ENCODE results near the gene IFITM5.
"Not testable (repeated sequence)": the region's sequence is repeated elsewhere in the genome, so short reads cannot be mapped to it uniquely, and the experiment has no call there.

IFITM5 gene

GRCh38 chr11:316891-317301, 17.6 kb upstream of the IFITM5 start:
- no peak overlapping the region for H3K4me3 ChIP-seq (ENCODE audit: extremely low read depth, insufficient read depth, low read length, poor library complexity, severe bottlenecking)
- H3K27ac ChIP-seq (ENCODE audit: low read depth, low read length, severe bottlenecking) = no peak overlapping the region
- H3K36me3 ChIP-seq (ENCODE audit: control insufficient read depth, insufficient read depth, low read length) = no peaks in the 10 kb centered on the region
- H3K9me3 ChIP-seq (ENCODE audit: control insufficient read depth, low read length) = no peaks in the 10 kb centered on the region
- H3K4me1 ChIP-seq (ENCODE audit: control insufficient read depth, insufficient read depth, low read length, poor library complexity, severe bottlenecking) = peaks cover 32% of the 10 kb centered on the region
- 15 to 28% methylated on average over 5 to 6 of the region's 7 CpGs for WGBS, 2 experiments (ENCODE audit: insufficient coverage in 2 of 2)

- WGBS, 2 experiments (ENCODE audit: insufficient coverage in 2 of 2) = 7 to 9% methylated on average over 57 to 62 of the region's 64 CpGs
- H3K4me3 ChIP-seq (ENCODE audit: extremely low read depth, insufficient read depth, low read length, poor library complexity, severe bottlenecking) = peak overlapping the region; percentile 18
- no peaks in the 10 kb centered on the region for H3K36me3 ChIP-seq (ENCODE audit: control insufficient read depth, insufficient read depth, low read length)
- no peaks in the 10 kb centered on the region for H3K9me3 ChIP-seq (ENCODE audit: control insufficient read depth, low read length)
- H3K4me1 ChIP-seq (ENCODE audit: control insufficient read depth, insufficient read depth, low read length, poor library complexity, severe bottlenecking) = peaks cover 36% of the 10 kb centered on the region
- no peak overlapping the region for H3K27ac ChIP-seq (ENCODE audit: low read depth, low read length, severe bottlenecking)
Measured at GRCh38 chr11:316031-316701, 16.8 kb upstream of the IFITM5 start.

- WGBS, 2 experiments (ENCODE audit: insufficient coverage in 2 of 2) = 18 to 24% methylated on average over 22 to 24 of the region's 32 CpGs
- H3K27ac ChIP-seq (ENCODE audit: low read depth, low read length, severe bottlenecking) = no peak overlapping the region
- H3K4me3 ChIP-seq (ENCODE audit: extremely low read depth, insufficient read depth, low read length, poor library complexity, severe bottlenecking) = peak overlapping the region; percentile 18
Measured at GRCh38 chr11:315516-315994, 16.2 kb upstream of the IFITM5 start.

GRCh38 chr11:315051-315481, 15.7 kb upstream of the IFITM5 start:
- H3K4me1 ChIP-seq (ENCODE audit: control insufficient read depth, insufficient read depth, low read length, poor library complexity, severe bottlenecking) = peaks cover 36% of the 10 kb centered on the region
- H3K4me3 ChIP-seq (ENCODE audit: extremely low read depth, insufficient read depth, low read length, poor library complexity, severe bottlenecking) = peak overlapping the region; percentile 28
- 44 to 56% methylated on average over 7 to 9 of the region's 9 CpGs for WGBS, 2 experiments (ENCODE audit: insufficient coverage in 2 of 2)
- no peak overlapping the region for H3K27ac ChIP-seq (ENCODE audit: low read depth, low read length, severe bottlenecking)
- H3K36me3 ChIP-seq (ENCODE audit: control insufficient read depth, insufficient read depth, low read length) = no peaks in the 10 kb centered on the region
- H3K9me3 ChIP-seq (ENCODE audit: control insufficient read depth, low read length) = no peaks in the 10 kb centered on the region

More at GRCh38 chr11:315516-315994, 16.2 kb upstream of the IFITM5 start:
- Histone ChIP-seq H3K4me1 (ENCODE audit: control insufficient read depth, insufficient read depth, low read length, poor library complexity, severe bottlenecking) (peaks cover 36% of the 10 kb centered on the region), H3K9me3 (ENCODE audit: control insufficient read depth, low read length) (no peaks in the 10 kb centered on the region), H3K36me3 (ENCODE audit: control insufficient read depth, insufficient read depth, low read length) (no peaks in the 10 kb centered on the region)

- H3K27ac ChIP-seq (ENCODE audit: low read depth, low read length, severe bottlenecking); H3K36me3 ChIP-seq (ENCODE audit: control insufficient read depth, insufficient read depth, low read length); H3K9me3 ChIP-seq (ENCODE audit: control insufficient read depth, low read length): not testable (repeated sequence)
- WGBS, 2 experiments (ENCODE audit: insufficient coverage in 2 of 2) = no CpG with 5 or more reads among the region's 6 CpGs
- peak overlapping the region; percentile 28 for H3K4me3 ChIP-seq (ENCODE audit: extremely low read depth, insufficient read depth, low read length, poor library complexity, severe bottlenecking)
- H3K4me1 ChIP-seq (ENCODE audit: control insufficient read depth, insufficient read depth, low read length, poor library complexity, severe bottlenecking) = peaks cover 32% of the 10 kb centered on the region
Measured at GRCh38 chr11:314554-314875, 15.2 kb upstream of the IFITM5 start.

GRCh38 chr11:313787-314553, 14.6 kb upstream of the IFITM5 start, which contains the start of gene IFITM1:
Gene IFITM1 (plus strand): TSS chr11:314040. CDS start chr11:314171, 131 bp downstream.
- Histone ChIP-seq H3K9me3 (ENCODE audit: control insufficient read depth, low read length) (no peaks in the 10 kb centered on the region), H3K4me3 (ENCODE audit: extremely low read depth, insufficient read depth, low read length, poor library complexity, severe bottlenecking) (peak within 1 kb of the TSS; percentile 28), H3K4me1 (ENCODE audit: control insufficient read depth, insufficient read depth, low read length, poor library complexity, severe bottlenecking) (peaks cover 36% of the 10 kb centered on the region), H3K36me3 (ENCODE audit: control insufficient read depth, insufficient read depth, low read length) (no peaks in the 10 kb centered on the region), H3K27ac (ENCODE audit: low read depth, low read length, severe bottlenecking) (peak within 1 kb of the TSS; percentile 43)
- 0 to 5% methylated on average over 3 to 8 of the region's 18 CpGs for WGBS, 2 experiments (ENCODE audit: insufficient coverage in 2 of 2)

- no peaks in the 10 kb centered on the region for H3K36me3 ChIP-seq (ENCODE audit: control insufficient read depth, insufficient read depth, low read length)
- H3K27ac ChIP-seq (ENCODE audit: low read depth, low read length, severe bottlenecking) = peak overlapping the region; percentile 43
- no peak overlapping the region for H3K4me3 ChIP-seq (ENCODE audit: extremely low read depth, insufficient read depth, low read length, poor library complexity, severe bottlenecking)
- no peaks in the 10 kb centered on the region for H3K9me3 ChIP-seq (ENCODE audit: control insufficient read depth, low read length)
- peaks cover 36% of the 10 kb centered on the region for H3K4me1 ChIP-seq (ENCODE audit: control insufficient read depth, insufficient read depth, low read length, poor library complexity, severe bottlenecking)
- WGBS, 2 experiments (ENCODE audit: insufficient coverage in 2 of 2) = 32 to 47% methylated on average over 8 of the region's 8 CpGs
Measured at GRCh38 chr11:313304-313786, 14.0 kb upstream of the IFITM5 start.

GRCh38 chr11:312092-312816, 12.9 kb upstream of the IFITM5 start:
- Histone ChIP-seq H3K36me3 (ENCODE audit: control insufficient read depth, insufficient read depth, low read length) (no peaks in the 10 kb centered on the region), H3K9me3 (ENCODE audit: control insufficient read depth, low read length) (no peaks in the 10 kb centered on the region), H3K4me3 (ENCODE audit: extremely low read depth, insufficient read depth, low read length, poor library complexity, severe bottlenecking) (no peak overlapping the region), H3K4me1 (ENCODE audit: control insufficient read depth, insufficient read depth, low read length, poor library complexity, severe bottlenecking) (peaks cover 41% of the 10 kb centered on the region), H3K27ac (ENCODE audit: low read depth, low read length, severe bottlenecking) (no peak overlapping the region)
- 41 to 56% methylated on average over 3 to 6 of the region's 14 CpGs for WGBS, 2 experiments (ENCODE audit: insufficient coverage in 2 of 2)

GRCh38 chr11:311013-311748, 11.9 kb upstream of the IFITM5 start:
- H3K36me3 ChIP-seq (ENCODE audit: control insufficient read depth, insufficient read depth, low read length); H3K9me3 ChIP-seq (ENCODE audit: control insufficient read depth, low read length); H3K27ac ChIP-seq (ENCODE audit: low read depth, low read length, severe bottlenecking); H3K4me3 ChIP-seq (ENCODE audit: extremely low read depth, insufficient read depth, low read length, poor library complexity, severe bottlenecking): not testable (repeated sequence)
- WGBS, 2 experiments (ENCODE audit: insufficient coverage in 2 of 2) = 33% methylated on average over 3 of the region's 71 CpGs; no CpG with 5 or more reads in 1 of the 2 experiments
- peaks cover 40% of the 10 kb centered on the region for H3K4me1 ChIP-seq (ENCODE audit: control insufficient read depth, insufficient read depth, low read length, poor library complexity, severe bottlenecking)

- peak overlapping the region; percentile 3 for H3K4me3 ChIP-seq (ENCODE audit: extremely low read depth, insufficient read depth, low read length, poor library complexity, severe bottlenecking)
Measured at GRCh38 chr11:309979-310572, 10.8 kb upstream of the IFITM5 start.

More at GRCh38 chr11:309979-310572, 10.8 kb upstream of the IFITM5 start:
- H3K4me1 ChIP-seq (ENCODE audit: control insufficient read depth, insufficient read depth, low read length, poor library complexity, severe bottlenecking) = peaks cover 39% of the 10 kb centered on the region
- 20 to 45% methylated on average over 2 to 3 of the region's 18 CpGs for WGBS, 2 experiments (ENCODE audit: insufficient coverage in 2 of 2)
- not testable (repeated sequence) for H3K36me3 ChIP-seq (ENCODE audit: control insufficient read depth, insufficient read depth, low read length); H3K9me3 ChIP-seq (ENCODE audit: control insufficient read depth, low read length); H3K27ac ChIP-seq (ENCODE audit: low read depth, low read length, severe bottlenecking)
